Measurements from ENCODE around the gene OST4. TPM values are rescaled to one million over a fixed set of nuclear protein-coding genes. Genes with fewer than 3 reads are reported as not detected.

Gene OST4
- total RNA-seq, 4 donors from 2014 or later = 111 to 217 (median 166) TPM

GRCh38 chr2:27080603-27080936, 9.1 kb upstream of the OST4 start:
- Histone ChIP-seq H3K4me1 (peaks cover 0 to 60% (median 43%) of the 10 kb centered on the region in 4 donors), H3K36me3 (peaks cover 0 to 14% (median 0%) of the 10 kb centered on the region in 3 donors), H3K27me3 (no peaks in the 10 kb centered on the region), H3K27ac (peak overlapping the region in 3 of 4 donors; percentile 88 to 94 (median 91)), H3K9me3 (no peaks in the 10 kb centered on the region), H3K4me3 (no peak overlapping the region)
- 84 to 88% methylated on average over 14 of the region's 14 CpGs for WGBS, 2 donors
- DNase-seq (ENCODE audit: low spot score in 2 of 2) = no peak
- TF ChIP-seq CTCF (IDR thresholded peaks at IDR 0.05) (no peak), POLR2A (IDR thresholded peaks at IDR 0.05) (no peak), EP300 (IDR thresholded peaks at IDR 0.05) (no peak)

- no peak for DNase-seq (ENCODE audit: low spot score in 2 of 2)
- TF ChIP-seq POLR2A (IDR thresholded peaks at IDR 0.05) (no peak), EP300 (IDR thresholded peaks at IDR 0.05) (no peak), CTCF (IDR thresholded peaks at IDR 0.05) (no peak)
- H3K4me1 ChIP-seq = peaks cover 0 to 60% (median 40%) of the 10 kb centered on the region in 4 donors
These were observed 8.7 kb upstream of the OST4 start for GRCh38 chr2:27080140-27080469.

GRCh38 chr2:27079233-27080139, 8.0 kb upstream of the OST4 start:
- 52 to 62% methylated on average over 9 to 14 of the region's 14 CpGs for WGBS, 2 donors
- Histone ChIP-seq H3K4me1 (peaks cover 0 to 61% (median 39%) of the 10 kb centered on the region in 4 donors), H3K27me3 (no peaks in the 10 kb centered on the region), H3K27ac (peak overlapping the region; percentile 70 to 94 (median 90)), H3K9me3 (no peaks in the 10 kb centered on the region), H3K4me3 (peak overlapping the region; percentile 38 to 59 (median 40)), H3K36me3 (peaks cover 0 to 14% (median 0%) of the 10 kb centered on the region in 3 donors)
- DNase-seq (ENCODE audit: low spot score in 2 of 2) = no peak
- TF ChIP-seq CTCF (IDR thresholded peaks at IDR 0.05) (no peak), POLR2A (IDR thresholded peaks at IDR 0.05) (no peak), EP300 (IDR thresholded peaks at IDR 0.05) (no peak)

More at GRCh38 chr2:27080140-27080469, 8.7 kb upstream of the OST4 start:
- H3K4me3 ChIP-seq = peak overlapping the region in 2 of 4 donors; percentile 39 to 59
- no peaks in the 10 kb centered on the region for H3K9me3 ChIP-seq
- H3K27ac ChIP-seq = peak overlapping the region in 3 of 4 donors; percentile 88 to 94 (median 91)
- no peaks in the 10 kb centered on the region for H3K27me3 ChIP-seq
- H3K36me3 ChIP-seq = peaks cover 0 to 14% (median 0%) of the 10 kb centered on the region in 3 donors
- WGBS, 2 donors = 47 to 59% methylated on average over 7 of the region's 7 CpGs

- DNase-seq (ENCODE audit: low spot score in 2 of 2) = peak; percentile 82 to 85
- Histone ChIP-seq H3K27ac (peak within 1 kb of the TSS; percentile 70 to 94 (median 90)), H3K4me3 (peak within 1 kb of the TSS; percentile 38 to 59 (median 40)), H3K4me1 (peaks cover 0 to 70% (median 39%) of the 10 kb centered on the region in 4 donors), H3K36me3 (peaks cover 0 to 12% (median 0%) of the 10 kb centered on the region in 3 donors), H3K27me3 (no peaks in the 10 kb centered on the region), H3K9me3 (no peaks in the 10 kb centered on the region)
- 14 to 16% methylated on average over 33 to 39 of the region's 41 CpGs for WGBS, 2 donors
- TF ChIP-seq CTCF (IDR thresholded peaks at IDR 0.05) (no peak), EP300 (IDR thresholded peaks at IDR 0.05) (peak in 1 of 2 donors; percentile 75)
These were observed 7.1 kb upstream of the OST4 start, which contains the start of gene EMILIN1 for GRCh38 chr2:27078267-27079194. Gene EMILIN1 (plus strand): TSS chr2:27078615. CDS start chr2:27079066, 451 bp downstream.

Measured in tibial nerve (tissue), 4 donors.